ENCODE data around the gene INTS1. TPM values are rescaled to one million over a fixed set of nuclear protein-coding genes. Genes with fewer than 3 reads are reported as not detected.

The INTS1 gene
- total RNA-seq, 2 experiments from 2014 or later, result 78.1 to 81.7 TPM

GRCh38 chr7:1546274-1546908 lies 42.2 kb upstream of the INTS1 start:
- H3K9me3 Mint-ChIP-seq (ENCODE audit: low read depth), result no peaks in the 10 kb centered on the region
- no peaks in the 10 kb centered on the region for H3K27me3 Mint-ChIP-seq

DNA sequence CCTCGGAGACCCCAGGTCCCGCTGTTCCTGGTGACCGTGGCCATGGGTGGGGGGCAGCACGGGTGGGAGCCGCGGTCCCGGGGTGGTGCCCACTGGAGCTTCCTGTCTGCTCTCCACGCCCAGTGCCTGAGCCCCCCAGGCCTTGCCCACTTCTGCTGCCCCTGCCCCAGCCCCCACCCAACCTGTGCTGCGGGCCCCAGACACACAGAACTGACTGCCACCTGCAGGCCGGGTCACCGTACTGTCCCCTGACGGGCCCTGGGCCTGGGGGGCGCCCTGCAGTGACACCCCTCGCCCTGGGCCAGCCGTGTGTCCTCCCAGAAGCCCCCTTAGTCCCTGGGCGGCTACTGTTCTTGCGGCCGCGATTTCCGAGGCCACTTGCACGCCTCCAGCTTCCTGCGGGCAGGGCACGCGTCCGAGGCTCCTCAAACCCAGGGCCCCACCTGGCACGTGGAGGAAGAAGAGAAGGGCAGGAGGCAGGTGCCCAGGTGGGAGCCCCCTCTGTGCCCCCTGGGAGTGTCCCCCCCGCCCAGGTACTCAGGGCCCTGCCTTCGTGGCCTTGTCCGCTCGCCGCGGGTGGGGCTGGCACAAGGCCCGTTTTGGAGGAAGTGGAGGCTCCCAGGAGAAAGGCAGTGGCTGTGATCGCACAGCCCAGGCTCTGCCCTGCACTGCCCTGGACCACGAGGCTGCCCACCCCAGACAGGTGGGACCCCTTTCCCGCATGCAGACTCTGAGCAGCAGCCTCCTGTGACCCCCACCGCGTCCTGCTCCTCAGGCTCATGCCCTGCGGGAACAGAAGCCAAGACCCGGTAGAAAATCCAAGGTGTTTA lies 41.4 kb upstream of the INTS1 start:
- H3K36me3 Mint-ChIP-seq (ENCODE audit: low read depth), result peaks cover 4% of the 10 kb centered on the region
- H3K9me3 Mint-ChIP-seq (ENCODE audit: low read depth), result no peaks in the 10 kb centered on the region
- no peak overlapping the region for H3K27ac Mint-ChIP-seq
- ATAC-seq (no peak), DNase-seq (no peak)
- no peak overlapping the region for H3K4me3 Mint-ChIP-seq
- H3K4me1 Mint-ChIP-seq, result no peaks in the 10 kb centered on the region
- intact Hi-C loops (cut with DNase I, micrococcal nuclease), result no loop called here
- CTCF ChIA-PET, result no interaction called here
- no peaks in the 10 kb centered on the region for H3K27me3 Mint-ChIP-seq
- POLR2A ChIA-PET, result no interaction called here

More at GRCh38 chr7:1546274-1546908, 42.2 kb upstream of the INTS1 start:
- Mint-ChIP-seq H3K4me3 (no peak overlapping the region), H3K27ac (no peak overlapping the region), H3K36me3 (ENCODE audit: low read depth) (peaks cover 4% of the 10 kb centered on the region), H3K4me1 (no peaks in the 10 kb centered on the region)
- intact Hi-C loops (cut with DNase I, micrococcal nuclease), result no loop called here
- CTCF ChIA-PET, result no interaction called here
- POLR2A ChIA-PET, result no interaction called here
- no peak for DNase-seq
- no peak for ATAC-seq

DNA sequence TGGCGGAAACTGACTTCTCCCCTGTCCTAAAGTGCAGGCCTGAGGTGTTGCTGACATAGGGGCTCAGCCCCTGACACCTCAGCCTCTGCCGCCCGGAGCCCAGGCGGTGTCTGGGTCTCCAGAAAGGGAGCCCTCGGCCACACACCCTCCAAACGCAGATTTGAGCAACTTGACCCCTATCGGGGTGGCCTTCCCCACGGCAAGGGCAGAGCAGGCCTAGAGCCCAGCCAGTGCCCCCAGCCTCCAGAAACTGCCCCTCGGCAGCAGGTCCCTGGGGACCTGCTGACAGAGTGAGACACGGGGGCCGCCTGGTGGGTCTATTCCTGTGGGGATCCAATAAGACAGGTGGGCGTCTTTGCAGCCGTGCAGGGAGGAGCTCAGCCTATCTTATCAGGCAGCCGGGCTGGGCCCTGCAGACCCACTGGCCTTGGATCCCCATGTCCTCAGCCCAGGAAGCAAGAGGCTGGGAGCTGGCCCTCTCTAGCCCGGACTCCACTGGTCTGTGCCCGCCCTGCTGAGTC lies 40.8 kb upstream of the INTS1 start:
- no peak for DNase-seq
- Mint-ChIP-seq H3K27ac (no peak overlapping the region), H3K4me1 (no peaks in the 10 kb centered on the region), H3K9me3 (ENCODE audit: low read depth) (no peaks in the 10 kb centered on the region), H3K36me3 (ENCODE audit: low read depth) (peaks cover 6% of the 10 kb centered on the region), H3K4me3 (no peak overlapping the region), H3K27me3 (no peaks in the 10 kb centered on the region)
- intact Hi-C loops (cut with DNase I, micrococcal nuclease), result no loop called here
- POLR2A ChIA-PET, result no interaction called here
- ATAC-seq, result no peak
- CTCF ChIA-PET, result no interaction called here

DNA sequence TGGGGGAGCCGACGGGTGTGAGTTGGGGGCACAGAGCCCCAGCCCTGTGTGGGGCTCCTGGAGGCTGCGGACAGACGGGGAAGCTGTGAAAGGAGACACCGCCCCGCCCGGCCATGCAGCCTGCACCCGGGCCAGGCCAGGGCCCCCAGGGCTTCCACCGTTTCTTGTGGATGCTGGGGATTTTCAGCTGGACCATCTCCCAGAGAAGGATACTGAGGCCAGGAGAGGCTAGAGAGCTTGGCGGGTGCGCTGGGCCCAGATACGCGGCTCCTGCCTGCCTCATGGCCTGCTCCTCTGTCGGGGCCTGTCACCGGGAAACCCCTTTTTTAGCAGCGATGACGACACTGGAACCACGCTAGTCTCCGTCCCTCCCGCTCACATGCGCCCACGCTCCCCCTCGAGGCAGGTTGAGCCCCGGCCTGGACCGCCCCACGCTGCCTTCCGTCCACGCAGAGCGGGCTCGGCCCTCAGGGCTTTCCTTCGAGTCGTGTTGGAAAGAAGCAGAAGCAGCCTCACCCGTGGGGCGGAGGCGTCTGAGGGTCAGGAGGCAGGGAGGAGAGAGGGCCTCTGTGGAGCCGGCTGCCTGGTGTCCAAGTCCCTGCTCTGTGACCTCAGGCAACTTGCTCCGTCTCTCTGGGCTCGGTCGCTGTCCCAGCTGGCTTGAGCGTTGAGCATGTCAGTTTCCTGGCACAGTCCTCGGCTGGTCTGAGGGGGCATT lies 40.1 kb upstream of the INTS1 start:
- ChIA-PET POLR2A (no interaction called here), CTCF (no interaction called here)
- Mint-ChIP-seq H3K4me1 (no peaks in the 10 kb centered on the region), H3K27me3 (no peaks in the 10 kb centered on the region), H3K9me3 (ENCODE audit: low read depth) (no peaks in the 10 kb centered on the region), H3K27ac (no peak overlapping the region), H3K36me3 (ENCODE audit: low read depth) (peaks cover 6% of the 10 kb centered on the region), H3K4me3 (no peak overlapping the region)
- intact Hi-C loops (cut with DNase I, micrococcal nuclease), result no loop called here
- ATAC-seq (no peak), DNase-seq (no peak)

- POLR2A ChIA-PET, result interaction anchor here (0.6 kb wide), 1 partner anchor 10 kb away, joined by 5 read pairs; no protein-coding TSS in a partner anchor
- DNase-seq (no peak), ATAC-seq (no peak)
- CTCF ChIA-PET, result no interaction called here
- Mint-ChIP-seq H3K9me3 (ENCODE audit: low read depth) (no peaks in the 10 kb centered on the region), H3K27me3 (no peaks in the 10 kb centered on the region), H3K27ac (no peak overlapping the region), H3K4me3 (no peak overlapping the region), H3K4me1 (no peaks in the 10 kb centered on the region), H3K36me3 (ENCODE audit: low read depth) (peaks cover 7% of the 10 kb centered on the region)
- intact Hi-C loops (cut with DNase I, micrococcal nuclease), result no loop called here
Measured at GRCh38 chr7:1543826-1544177, 39.6 kb upstream of the INTS1 start.

- H3K27me3 Mint-ChIP-seq, result no peaks in the 10 kb centered on the region
- no peak for ATAC-seq
- intact Hi-C loops (cut with DNase I, micrococcal nuclease), result no loop called here
- DNase-seq, result no peak
- H3K36me3 Mint-ChIP-seq (ENCODE audit: low read depth), result peaks cover 8% of the 10 kb centered on the region
- no peaks in the 10 kb centered on the region for H3K4me1 Mint-ChIP-seq
- POLR2A ChIA-PET, result interaction anchor here (0.6 kb wide), 1 partner anchor 9 kb away, joined by 5 read pairs; no protein-coding TSS in a partner anchor
- CTCF ChIA-PET, result no interaction called here
- no peak overlapping the region for H3K27ac Mint-ChIP-seq
- no peak overlapping the region for H3K4me3 Mint-ChIP-seq
- no peaks in the 10 kb centered on the region for H3K9me3 Mint-ChIP-seq (ENCODE audit: low read depth)
Measured at GRCh38 chr7:1542841-1543747, 38.9 kb upstream of the INTS1 start.

GRCh38 chr7:1542329-1542728 lies 38.1 kb upstream of the INTS1 start:
- ATAC-seq, result no peak
- CTCF ChIA-PET, result no interaction called here
- intact Hi-C loops (cut with DNase I, micrococcal nuclease), result no loop called here
- H3K9me3 Mint-ChIP-seq (ENCODE audit: low read depth), result no peaks in the 10 kb centered on the region
- H3K27me3 Mint-ChIP-seq, result no peaks in the 10 kb centered on the region
- POLR2A ChIA-PET, result no interaction called here
- no peak overlapping the region for H3K4me3 Mint-ChIP-seq
- peaks cover 10% of the 10 kb centered on the region for H3K36me3 Mint-ChIP-seq (ENCODE audit: low read depth)
- no peak for DNase-seq
- H3K27ac Mint-ChIP-seq, result no peak overlapping the region
- peaks cover 2% of the 10 kb centered on the region for H3K4me1 Mint-ChIP-seq

DNA sequence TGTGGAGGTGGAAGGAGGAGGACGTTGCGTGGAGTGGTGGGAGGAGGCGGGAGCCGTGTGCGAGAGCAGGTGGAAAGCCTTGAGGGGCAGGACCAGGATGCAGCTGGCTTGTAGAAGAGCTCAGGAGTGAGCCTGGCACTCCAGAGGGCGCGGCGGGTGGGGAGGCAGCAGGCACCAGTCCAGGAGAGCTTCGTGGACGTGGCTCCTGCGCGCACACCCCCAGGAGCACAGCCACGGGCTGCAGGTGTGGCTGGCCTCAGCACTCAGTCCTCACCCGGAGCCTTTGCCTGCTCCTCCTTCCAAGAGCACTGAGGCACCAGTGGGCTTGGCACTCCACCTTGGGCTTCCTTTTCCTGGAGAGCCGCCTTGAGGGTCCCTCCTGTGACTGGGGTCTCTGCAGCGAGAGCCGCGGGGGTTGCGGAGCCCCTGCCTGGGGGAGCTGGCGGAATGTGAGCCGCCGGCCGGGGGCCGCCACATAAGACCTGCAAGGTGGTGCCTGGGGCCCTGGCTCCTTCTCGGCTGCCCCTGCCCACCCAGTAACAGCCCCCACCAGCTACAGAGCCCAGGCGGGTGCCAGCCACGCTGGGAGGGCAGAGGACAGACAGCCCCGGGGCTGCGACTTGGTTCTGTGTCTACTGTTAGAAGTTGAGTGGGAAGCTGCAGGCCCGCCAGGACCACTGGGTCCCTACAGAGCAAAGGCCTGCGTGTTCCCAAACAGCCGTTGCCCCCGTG lies 37.4 kb upstream of the INTS1 start:
- Mint-ChIP-seq H3K4me1 (peaks cover 2% of the 10 kb centered on the region), H3K4me3 (no peak overlapping the region)

DNA sequence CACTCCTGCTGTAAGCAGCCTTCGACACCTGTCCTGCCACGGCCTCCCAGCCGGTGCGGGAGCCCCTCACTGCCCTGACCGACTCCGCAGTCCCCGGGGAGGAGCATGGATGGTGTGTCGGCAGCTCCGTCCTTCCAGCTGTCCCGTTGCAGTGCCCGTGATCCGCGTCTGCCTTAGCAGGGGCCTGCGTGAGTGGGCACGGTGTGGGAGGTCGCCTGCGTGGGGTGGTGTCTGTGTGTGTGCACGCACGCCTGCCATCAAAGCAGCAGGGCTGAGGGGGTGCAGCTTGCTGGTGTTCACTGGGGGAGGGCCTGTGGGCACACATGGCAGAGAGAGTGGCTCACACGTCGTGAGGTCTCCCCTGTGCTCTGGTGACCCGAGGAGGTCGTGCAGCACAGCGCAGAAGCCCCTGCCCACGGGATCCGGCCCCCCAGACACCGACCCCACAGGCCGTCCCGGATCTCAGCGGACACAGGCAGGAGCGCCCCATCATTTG lies 36.6 kb upstream of the INTS1 start:
- Mint-ChIP-seq H3K4me3 (no peak overlapping the region), H3K27ac (no peak overlapping the region), H3K9me3 (ENCODE audit: low read depth) (no peaks in the 10 kb centered on the region), H3K4me1 (peaks cover 6% of the 10 kb centered on the region), H3K27me3 (no peaks in the 10 kb centered on the region), H3K36me3 (ENCODE audit: low read depth) (peaks cover 10% of the 10 kb centered on the region)
- intact Hi-C loops (cut with DNase I, micrococcal nuclease), result no loop called here
- no peak for DNase-seq
- no peak for ATAC-seq
- ChIA-PET POLR2A (interaction anchor here (0.7 kb wide), 1 partner anchor 399 kb away, joined by 4 read pairs; no protein-coding TSS in a partner anchor), CTCF (no interaction called here)

More for the DNA sequence above, 37.4 kb upstream of the INTS1 start:
- peaks cover 10% of the 10 kb centered on the region for H3K36me3 Mint-ChIP-seq (ENCODE audit: low read depth)
- H3K27ac Mint-ChIP-seq, result no peak overlapping the region
- H3K27me3 Mint-ChIP-seq, result no peaks in the 10 kb centered on the region
- no peak for DNase-seq
- ChIA-PET POLR2A (interaction anchor here (0.7 kb wide), 1 partner anchor 398 kb away, joined by 4 read pairs; no protein-coding TSS in a partner anchor), CTCF (no interaction called here)
- no peak for ATAC-seq
- intact Hi-C loops (cut with DNase I, micrococcal nuclease), result no loop called here
- no peaks in the 10 kb centered on the region for H3K9me3 Mint-ChIP-seq (ENCODE audit: low read depth)

DNA sequence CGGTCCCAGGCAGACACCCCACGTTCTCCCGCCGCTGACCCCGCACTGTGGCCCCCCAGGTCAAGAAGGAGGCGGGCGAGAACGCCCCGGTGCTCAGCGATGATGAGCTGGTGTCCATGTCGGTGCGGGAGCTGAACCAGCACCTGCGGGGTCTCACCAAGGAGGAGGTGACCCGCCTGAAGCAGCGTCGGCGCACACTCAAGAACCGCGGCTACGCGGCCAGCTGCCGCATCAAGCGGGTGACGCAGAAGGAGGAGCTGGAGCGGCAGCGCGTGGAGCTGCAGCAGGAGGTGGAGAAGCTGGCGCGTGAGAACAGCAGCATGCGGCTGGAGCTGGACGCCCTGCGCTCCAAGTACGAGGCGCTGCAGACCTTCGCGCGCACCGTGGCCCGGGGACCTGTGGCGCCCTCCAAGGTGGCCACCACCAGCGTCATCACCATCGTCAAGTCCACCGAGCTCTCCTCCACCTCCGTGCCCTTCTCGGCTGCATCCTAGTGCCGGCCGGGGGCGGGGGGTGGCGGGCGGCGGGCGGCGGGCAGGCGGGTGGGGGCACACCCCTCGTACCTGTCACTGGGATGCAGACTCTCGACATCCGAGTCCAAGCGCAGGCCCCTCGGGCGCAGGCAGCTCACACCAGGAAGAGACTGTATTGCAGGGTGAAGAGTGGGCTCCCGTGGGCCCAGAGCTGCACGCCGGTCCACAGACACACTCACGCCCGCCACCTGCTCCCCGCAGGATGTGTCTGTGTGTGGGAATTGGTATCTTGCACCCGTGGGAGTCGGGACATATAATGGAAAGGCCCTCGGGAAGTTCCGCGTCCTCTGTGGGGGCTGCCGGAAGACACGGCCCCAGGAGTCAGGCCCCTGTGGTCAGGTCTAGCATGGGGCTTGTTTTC lies 35.9 kb upstream of the INTS1 start:
- Mint-ChIP-seq H3K4me1 (peaks cover 6% of the 10 kb centered on the region), H3K27me3 (no peaks in the 10 kb centered on the region), H3K27ac (no peak overlapping the region), H3K9me3 (ENCODE audit: low read depth) (no peaks in the 10 kb centered on the region), H3K4me3 (no peak overlapping the region), H3K36me3 (ENCODE audit: low read depth) (peaks cover 10% of the 10 kb centered on the region)
- POLR2A ChIA-PET, result no interaction called here
- no peak for DNase-seq
- CTCF ChIA-PET, result no interaction called here
- intact Hi-C loops (cut with DNase I, micrococcal nuclease), result loop anchor here in 1 of 2 experiments (10.0 kb wide), 1 partner anchor 665 kb away; the partner anchor contains the start of gene GET4
- no peak for ATAC-seq

Data from activated CD4-positive, alpha-beta T cell treated with anti-CD3 and anti-CD28 coated beads for 36 hours (primary cell).